WI38 (cell line): Measurements from ENCODE around the gene EIF4E2.

Experiments used
- H3K4me3 ChIP-seq: 2 replicates; pipeline ENCODE4 v1.5.1; 2011; ENCODE audit warnings: low read depth, mild to moderate bottlenecking, control low read depth, low read length
- CTCF ChIP-seq: IDR thresholded peaks from 2 replicates; pipeline ENCODE4 v1.5.1; 2012; ENCODE audit warnings: low read depth, mild to moderate bottlenecking, control low read depth, low read length

The EIF4E2 gene

DNA sequence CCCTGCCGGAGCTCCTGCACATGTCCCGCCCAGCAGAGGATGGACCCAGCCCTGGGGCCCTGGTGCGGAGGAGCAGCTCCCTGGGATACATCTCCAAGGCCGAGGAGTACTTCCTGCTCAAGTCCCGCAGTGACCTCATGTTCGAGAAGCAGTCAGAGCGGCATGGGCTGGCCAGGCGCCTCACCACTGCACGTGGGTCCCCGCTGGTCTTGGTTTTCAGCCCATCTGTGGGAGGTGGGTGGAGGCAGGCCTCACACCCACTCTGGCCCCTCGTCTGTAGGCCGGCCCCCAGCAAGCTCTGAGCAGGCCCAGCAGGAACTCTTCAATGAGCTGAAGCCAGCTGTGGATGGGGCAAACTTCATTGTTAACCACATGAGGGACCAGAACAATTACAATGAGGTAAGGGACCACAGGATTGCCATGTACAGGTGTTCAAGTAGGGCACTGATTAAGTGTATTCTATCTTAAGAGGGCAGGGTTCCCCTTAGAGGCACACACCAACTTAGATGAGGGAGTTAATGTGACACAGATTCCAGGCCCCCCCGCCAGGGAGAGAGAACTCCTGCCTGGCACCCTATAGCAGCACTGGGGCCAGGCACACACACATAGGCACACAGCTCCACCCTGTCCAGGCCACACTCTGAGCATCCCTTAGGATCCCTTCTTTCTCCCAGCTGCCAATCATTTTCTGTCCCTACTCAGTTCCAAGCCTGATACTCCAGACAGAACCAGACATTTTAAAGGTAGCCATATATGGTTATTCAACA is 16.4 kb upstream of the EIF4E2 start:
- no peak for TF ChIP-seq CTCF
- no peak overlapping the region for H3K4me3 ChIP-seq

DNA sequence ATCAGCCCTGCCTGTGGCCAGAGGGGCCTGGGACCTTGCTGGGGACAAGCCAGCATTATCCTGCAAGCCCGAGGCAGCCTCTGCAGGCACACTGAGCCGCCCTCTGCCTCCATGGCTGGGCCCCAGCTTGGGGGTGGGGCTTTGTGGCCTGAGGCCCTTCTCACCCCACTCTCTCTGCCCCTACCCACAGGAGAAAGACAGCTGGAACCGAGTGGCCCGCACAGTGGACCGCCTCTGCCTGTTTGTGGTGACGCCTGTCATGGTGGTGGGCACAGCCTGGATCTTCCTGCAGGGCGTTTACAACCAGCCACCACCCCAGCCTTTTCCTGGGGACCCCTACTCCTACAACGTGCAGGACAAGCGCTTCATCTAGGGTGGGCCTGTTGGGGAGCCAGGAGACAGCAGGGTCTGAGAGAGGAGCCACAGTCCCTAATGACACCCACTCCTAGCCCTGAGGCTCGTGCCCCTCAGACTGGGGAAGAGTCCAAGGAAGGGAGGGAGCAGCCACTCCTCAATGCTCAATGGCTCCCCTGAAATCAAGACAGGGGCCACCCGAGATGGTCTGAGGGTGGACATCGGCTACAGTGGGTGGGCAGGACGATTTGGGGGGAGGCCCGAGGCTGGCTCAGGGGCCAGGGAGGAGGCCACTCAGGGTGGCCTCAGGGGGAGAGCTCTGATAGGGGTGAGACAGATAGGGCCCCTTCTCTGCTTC is 15.4 kb upstream of the EIF4E2 start:
- no peak overlapping the region for H3K4me3 ChIP-seq
- TF ChIP-seq CTCF = no peak

- no peak overlapping the region for H3K4me3 ChIP-seq
- TF ChIP-seq CTCF = no peak
These were observed 14.5 kb upstream of the EIF4E2 start for GRCh38 chr2:232535761-232536530.

DNA sequence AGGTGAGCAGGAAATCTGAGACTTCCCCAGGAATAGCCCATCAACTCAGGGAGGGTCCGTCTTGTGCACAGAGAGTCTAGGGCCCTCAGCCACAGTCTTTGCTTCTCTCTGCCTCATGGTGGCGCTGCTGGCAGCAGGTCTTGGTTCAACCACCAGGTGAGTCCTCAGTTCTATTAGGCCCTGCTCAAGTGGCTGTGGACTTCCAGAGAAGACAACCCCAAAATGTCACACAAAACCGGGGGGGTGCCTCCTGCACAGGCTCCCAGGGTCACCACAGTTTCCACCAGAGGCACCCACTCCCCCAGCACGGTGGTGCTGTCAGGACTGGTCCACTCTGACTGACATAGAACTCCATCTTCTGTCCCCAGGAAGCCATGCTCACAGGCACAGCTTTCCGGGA is 13.4 kb upstream of the EIF4E2 start:
- TF ChIP-seq CTCF = no peak

DNA sequence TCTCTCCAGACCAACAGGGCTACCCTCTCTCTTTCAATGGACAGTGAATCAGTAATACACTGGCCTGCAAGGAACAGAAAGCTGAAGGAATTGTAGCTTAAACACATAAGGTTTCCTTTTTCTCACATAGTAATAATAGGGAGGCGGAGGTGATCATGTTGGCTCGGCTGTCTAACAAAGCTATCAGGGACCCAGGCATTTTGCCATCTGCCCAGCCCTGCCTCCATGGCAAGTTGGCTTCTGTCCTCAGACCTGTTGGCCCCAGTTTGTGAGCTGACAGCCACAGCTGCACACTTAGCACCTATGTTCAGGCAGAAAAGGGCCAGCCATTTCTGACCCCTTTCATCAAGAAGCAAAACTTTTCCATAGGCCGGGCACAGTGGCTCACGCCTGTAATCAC is 13.0 kb upstream of the EIF4E2 start:
- TF ChIP-seq CTCF = no peak

More for the DNA sequence above, 13.4 kb upstream of the EIF4E2 start:
- no peak overlapping the region for H3K4me3 ChIP-seq

DNA sequence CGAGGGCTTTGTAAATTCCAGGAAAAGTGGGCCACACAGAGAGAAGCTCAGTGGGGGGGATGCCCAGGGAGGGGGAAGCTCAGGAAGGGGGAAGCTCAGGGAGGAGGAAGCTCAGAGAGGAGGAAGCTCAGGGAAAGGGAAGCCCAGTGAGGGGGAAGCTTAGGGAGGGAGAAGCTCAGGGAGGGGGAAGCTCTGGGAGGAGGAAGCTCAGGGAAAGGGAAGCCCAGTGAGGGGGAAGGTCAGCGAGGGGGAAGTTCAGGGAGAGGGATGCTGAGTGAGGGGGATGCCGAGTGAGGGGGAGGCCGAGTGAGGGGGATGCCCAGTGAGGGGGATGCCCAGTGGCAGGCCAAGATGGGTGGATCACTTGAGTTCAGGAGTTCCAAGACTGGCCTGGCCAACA is 11.8 kb upstream of the EIF4E2 start:
- H3K4me3 ChIP-seq = no peak overlapping the region
- no peak for TF ChIP-seq CTCF

More for the DNA sequence above, 13.0 kb upstream of the EIF4E2 start:
- H3K4me3 ChIP-seq = no peak overlapping the region
